ENCODE measurements around the gene ENHO.

DNA sequence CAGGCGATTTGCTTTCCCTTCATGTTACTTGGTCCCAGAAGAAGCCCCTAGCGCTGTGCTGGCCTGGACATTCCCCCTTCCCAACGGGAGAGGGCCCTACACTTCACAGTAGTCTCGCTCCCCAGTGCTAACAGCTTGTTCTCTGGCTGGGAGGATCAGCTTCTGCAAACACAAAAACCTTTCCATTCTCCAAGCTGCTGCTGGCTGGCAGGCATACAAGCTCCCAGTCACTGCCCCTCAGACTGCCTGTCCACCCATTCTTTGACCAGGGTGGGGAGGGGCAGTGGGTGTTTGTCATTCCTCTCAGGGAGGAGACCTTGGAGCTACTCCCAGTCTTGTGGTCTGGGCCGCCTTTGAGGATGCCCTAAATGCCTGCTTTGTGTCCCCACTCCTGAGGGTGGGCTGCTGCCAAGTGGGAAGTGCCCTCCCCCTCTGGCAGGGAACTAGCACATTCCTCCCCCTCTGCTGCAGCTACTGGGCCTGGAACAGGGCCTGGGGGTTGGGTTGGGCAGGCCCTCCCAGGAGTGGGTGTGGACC is 20.8 kb downstream of the ENHO start:
- TF ChIP-seq, protein P1, sequence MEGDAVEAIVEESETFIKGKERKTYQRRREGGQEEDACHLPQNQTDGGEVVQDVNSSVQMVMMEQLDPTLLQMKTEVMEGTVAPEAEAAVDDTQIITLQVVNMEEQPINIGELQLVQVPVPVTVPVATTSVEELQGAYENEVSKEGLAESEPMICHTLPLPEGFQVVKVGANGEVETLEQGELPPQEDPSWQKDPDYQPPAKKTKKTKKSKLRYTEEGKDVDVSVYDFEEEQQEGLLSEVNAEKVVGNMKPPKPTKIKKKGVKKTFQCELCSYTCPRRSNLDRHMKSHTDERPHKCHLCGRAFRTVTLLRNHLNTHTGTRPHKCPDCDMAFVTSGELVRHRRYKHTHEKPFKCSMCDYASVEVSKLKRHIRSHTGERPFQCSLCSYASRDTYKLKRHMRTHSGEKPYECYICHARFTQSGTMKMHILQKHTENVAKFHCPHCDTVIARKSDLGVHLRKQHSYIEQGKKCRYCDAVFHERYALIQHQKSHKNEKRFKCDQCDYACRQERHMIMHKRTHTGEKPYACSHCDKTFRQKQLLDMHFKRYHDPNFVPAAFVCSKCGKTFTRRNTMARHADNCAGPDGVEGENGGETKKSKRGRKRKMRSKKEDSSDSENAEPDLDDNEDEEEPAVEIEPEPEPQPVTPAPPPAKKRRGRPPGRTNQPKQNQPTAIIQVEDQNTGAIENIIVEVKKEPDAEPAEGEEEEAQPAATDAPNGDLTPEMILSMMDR (IDR thresholded peaks at IDR 0.05): no peak
- no peak for TF ChIP-seq EZH2 (IDR thresholded peaks at IDR 0.05; ENCODE audit: borderline replicate concordance, insufficient read depth, low read depth, low read length, poor library complexity, severe bottlenecking)

All from B cell (primary cell).